GM12878 (cell line): ENCODE measurements around the gene CLK2. TPM values are rescaled to one million over a fixed set of nuclear protein-coding genes. Genes with fewer than 3 reads are reported as not detected.
A peak's percentile ranks its signal among the peaks of the same experiment; 100 is the strongest.

Experiments used
- FOS ChIP-seq: IDR thresholded peaks from 3 replicates; pipeline ENCODE4 v1.6.1; 2011; ENCODE audit warnings: borderline replicate concordance; ENCODE audit not compliant: insufficient read length; ENCODE audit errors: extremely low read depth
- FOXM1 ChIP-seq: IDR thresholded peaks from 2 replicates; pipeline ENCODE4 v1.6.1; 2012; ENCODE audit warnings: low read depth, mild to moderate bottlenecking, inconsistent platforms, low read length, moderate library complexity
- GABPA ChIP-seq: IDR thresholded peaks from 2 replicates; pipeline ENCODE4 v1.6.1; 2014; ENCODE audit warnings: antibody characterized with exemption, low read depth, mild to moderate bottlenecking, inconsistent platforms
- HCFC1 ChIP-seq: fragments of 150-350 bp; IDR thresholded peaks from 2 replicates; pipeline ENCODE4 v1.6.1; 2014; ENCODE audit warnings: low read length
- JUNB ChIP-seq: IDR thresholded peaks from 2 replicates; pipeline ENCODE4 v1.6.1; 2016; ENCODE audit warnings: antibody characterized with exemption, mild to moderate bottlenecking
- NRF1 ChIP-seq: conservative IDR thresholded peaks from 2 replicates; pipeline ENCODE4 v1.6.1; 2011; ENCODE audit warnings: mild to moderate bottlenecking, low read depth, low read length, improper control_type of control experiment
- POLR2A ChIP-seq: IDR thresholded peaks from 2 replicates; pipeline ENCODE4 v1.6.1; 2011; ENCODE audit warnings: low read depth, mild to moderate bottlenecking, low read length
- POU2F2 ChIP-seq: IDR thresholded peaks from 3 replicates; pipeline ENCODE4 v1.6.1; 2011; ENCODE audit warnings: low read depth, mild to moderate bottlenecking, low read length, borderline replicate concordance
- RAD51 ChIP-seq: fragments of 450-650 bp; IDR thresholded peaks from 2 replicates; pipeline ENCODE4 v1.6.1; 2016; ENCODE audit warnings: moderate library complexity, mild to moderate bottlenecking, inconsistent platforms
- SPI1 ChIP-seq: IDR thresholded peaks from 2 replicates; pipeline ENCODE4 v1.6.1; 2011; ENCODE audit warnings: low read depth, mild to moderate bottlenecking, low read length, moderate library complexity, borderline replicate concordance; ENCODE audit not compliant: insufficient read depth
- SUZ12 ChIP-seq: fragments of 200-600 bp; sonication (generic); IDR thresholded peaks from one replicate; pipeline ENCODE4 v1.6.1; 2018; ENCODE audit warnings: antibody characterized with exemption, mild to moderate bottlenecking; ENCODE audit not compliant: unreplicated experiment
- TCF7 ChIP-seq: IDR thresholded peaks from 2 replicates; pipeline ENCODE4 v1.6.1; 2014; ENCODE audit warnings: antibody characterized with exemption, borderline replicate concordance
- YBX1 ChIP-seq: fragments of 450-650 bp; IDR thresholded peaks from 2 replicates; pipeline ENCODE4 v1.6.1; 2016; ENCODE audit warnings: antibody characterized with exemption
- polyA plus RNA-seq, 11 experiments: library from polyadenylated mRNA; depleted of rRNA in 4 of 11; unstranded in 6 of 11; stranded (reverse) in 5 of 11; fragments of >200 nt; fragmentation: Nextera tagmentation in 4 of 11; fragmentation: Illumina TruSeq in 1 of 11; extraction: Ambion mirVana in 4 of 11; extraction: Trizol in 1 of 11; gene quantifications; 1 replicate in 1 of 11; 2 replicates in 10 of 11; pipeline versions ENCODE4 v1.2.1 to v1.2.3, GENCODE V29; 2011 to 2016; ENCODE audit warnings: inconsistent platforms in 2 of 11, missing spikeins in 2 of 11, low read depth in 1 of 11
- total RNA-seq, 4 experiments: library from RNA; depleted of rRNA in 3 of 4; stranded (reverse); fragments of >200 nt in 3 of 4; fragmentation: Illumina TruSeq in 1 of 4; extraction: Trizol in 1 of 4; gene quantifications; 2 replicates each; pipeline versions ENCODE4 v1.2.1 to v1.2.3, GENCODE V29; 2013 to 2021
- TF ChIP-seq, protein P1 (sequence below): IDR thresholded peaks from 2 replicates; pipeline ENCODE4 v1.6.1; 2012; ENCODE audit warnings: low read depth, low read length, improper control_type of control experiment
- TF ChIP-seq, protein P2 (sequence below): fragments of 450-650 bp; IDR thresholded peaks from 2 replicates; pipeline ENCODE4 v1.6.1; 2016; ENCODE audit warnings: mild to moderate bottlenecking
- TF ChIP-seq, protein P3 (sequence below): fragments of 450-650 bp; IDR thresholded peaks from 2 replicates; pipeline ENCODE4 v1.6.1; 2017; ENCODE audit warnings: mild to moderate bottlenecking
- TF ChIP-seq, protein P4 (sequence below): fragments of 450-650 bp; IDR thresholded peaks from 2 replicates; pipeline ENCODE4 v1.6.1; 2017; ENCODE audit warnings: low read depth, mild to moderate bottlenecking, moderate library complexity
- TF ChIP-seq, protein P5 (sequence below): fragments of 450-650 bp; IDR thresholded peaks from 2 replicates; pipeline ENCODE4 v1.6.1; 2016; ENCODE audit warnings: mild to moderate bottlenecking, moderate library complexity, borderline replicate concordance
- TF ChIP-seq, protein P6 (sequence below): fragments of 450-650 bp; IDR thresholded peaks from 2 replicates; pipeline ENCODE4 v1.6.1; 2014; ENCODE audit warnings: mild to moderate bottlenecking

The CLK2 gene
- total and polyA plus RNA-seq, 10 of the 15 experiments (the other 5 are each of a cell fraction or from before 2014, with no cell fraction given): 11.1 to 83.7 (median 36.7) TPM

DNA sequence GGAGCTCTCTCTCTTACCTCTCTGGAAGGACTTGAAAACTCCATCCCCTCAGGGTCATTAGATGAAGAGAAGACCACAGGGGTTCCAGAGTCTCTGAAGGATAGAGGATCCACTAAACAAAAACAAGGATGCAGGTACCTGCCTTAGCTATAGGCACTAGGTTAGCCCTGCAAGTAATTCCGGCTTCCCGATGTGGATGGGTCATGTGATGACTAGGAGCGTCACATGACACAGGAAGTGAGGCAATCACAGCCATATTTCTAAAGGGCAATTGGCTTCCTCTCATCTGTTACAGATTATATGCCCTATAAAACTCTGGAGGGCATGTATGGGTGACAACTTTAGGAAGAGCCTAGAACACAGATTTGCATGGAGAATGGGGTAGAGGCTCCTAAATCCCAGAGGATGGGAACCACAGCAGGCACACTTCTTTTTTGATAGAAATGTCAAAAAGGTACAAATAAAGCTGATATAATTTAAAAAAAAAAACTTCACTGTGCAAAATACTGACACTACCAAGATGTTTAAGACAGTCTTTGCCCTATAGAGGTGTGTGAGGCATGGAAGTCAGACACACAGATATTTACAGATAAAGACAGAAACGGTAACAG is 32.1 kb downstream of the CLK2 start (continued):
- peak; percentile 100 for TF ChIP-seq RAD51
- TF ChIP-seq GABPA: peak; percentile 62; the same call in 1 of the 2 replicates
- no peak for TF ChIP-seq SUZ12
- TF ChIP-seq, protein P1, sequence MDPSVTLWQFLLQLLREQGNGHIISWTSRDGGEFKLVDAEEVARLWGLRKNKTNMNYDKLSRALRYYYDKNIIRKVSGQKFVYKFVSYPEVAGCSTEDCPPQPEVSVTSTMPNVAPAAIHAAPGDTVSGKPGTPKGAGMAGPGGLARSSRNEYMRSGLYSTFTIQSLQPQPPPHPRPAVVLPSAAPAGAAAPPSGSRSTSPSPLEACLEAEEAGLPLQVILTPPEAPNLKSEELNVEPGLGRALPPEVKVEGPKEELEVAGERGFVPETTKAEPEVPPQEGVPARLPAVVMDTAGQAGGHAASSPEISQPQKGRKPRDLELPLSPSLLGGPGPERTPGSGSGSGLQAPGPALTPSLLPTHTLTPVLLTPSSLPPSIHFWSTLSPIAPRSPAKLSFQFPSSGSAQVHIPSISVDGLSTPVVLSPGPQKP: peak; percentile 63
- TF ChIP-seq, protein P2, sequence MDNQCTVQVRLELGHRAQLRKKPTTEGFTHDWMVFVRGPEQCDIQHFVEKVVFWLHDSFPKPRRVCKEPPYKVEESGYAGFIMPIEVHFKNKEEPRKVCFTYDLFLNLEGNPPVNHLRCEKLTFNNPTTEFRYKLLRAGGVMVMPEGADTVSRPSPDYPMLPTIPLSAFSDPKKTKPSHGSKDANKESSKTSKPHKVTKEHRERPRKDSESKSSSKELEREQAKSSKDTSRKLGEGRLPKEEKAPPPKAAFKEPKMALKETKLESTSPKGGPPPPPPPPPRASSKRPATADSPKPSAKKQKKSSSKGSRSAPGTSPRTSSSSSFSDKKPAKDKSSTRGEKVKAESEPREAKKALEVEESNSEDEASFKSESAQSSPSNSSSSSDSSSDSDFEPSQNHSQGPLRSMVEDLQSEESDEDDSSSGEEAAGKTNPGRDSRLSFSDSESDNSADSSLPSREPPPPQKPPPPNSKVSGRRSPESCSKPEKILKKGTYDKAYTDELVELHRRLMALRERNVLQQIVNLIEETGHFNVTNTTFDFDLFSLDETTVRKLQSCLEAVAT: no peak
- TF ChIP-seq HCFC1: peak; percentile 89
- TF ChIP-seq FOXM1: no peak
- peak; percentile 95 for TF ChIP-seq FOS
- TF ChIP-seq JUNB: no peak
- TF ChIP-seq TCF7: no peak
- TF ChIP-seq POU2F2: 0 out of 3 replicates have a peak, but pooled peaks have one; percentile 25
- TF ChIP-seq, protein P3, sequence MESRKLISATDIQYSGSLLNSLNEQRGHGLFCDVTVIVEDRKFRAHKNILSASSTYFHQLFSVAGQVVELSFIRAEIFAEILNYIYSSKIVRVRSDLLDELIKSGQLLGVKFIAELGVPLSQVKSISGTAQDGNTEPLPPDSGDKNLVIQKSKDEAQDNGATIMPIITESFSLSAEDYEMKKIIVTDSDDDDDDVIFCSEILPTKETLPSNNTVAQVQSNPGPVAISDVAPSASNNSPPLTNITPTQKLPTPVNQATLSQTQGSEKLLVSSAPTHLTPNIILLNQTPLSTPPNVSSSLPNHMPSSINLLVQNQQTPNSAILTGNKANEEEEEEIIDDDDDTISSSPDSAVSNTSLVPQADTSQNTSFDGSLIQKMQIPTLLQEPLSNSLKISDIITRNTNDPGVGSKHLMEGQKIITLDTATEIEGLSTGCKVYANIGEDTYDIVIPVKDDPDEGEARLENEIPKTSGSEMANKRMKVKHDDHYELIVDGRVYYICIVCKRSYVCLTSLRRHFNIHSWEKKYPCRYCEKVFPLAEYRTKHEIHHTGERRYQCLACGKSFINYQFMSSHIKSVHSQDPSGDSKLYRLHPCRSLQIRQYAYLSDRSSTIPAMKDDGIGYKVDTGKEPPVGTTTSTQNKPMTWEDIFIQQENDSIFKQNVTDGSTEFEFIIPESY: no peak
- TF ChIP-seq, protein P4, sequence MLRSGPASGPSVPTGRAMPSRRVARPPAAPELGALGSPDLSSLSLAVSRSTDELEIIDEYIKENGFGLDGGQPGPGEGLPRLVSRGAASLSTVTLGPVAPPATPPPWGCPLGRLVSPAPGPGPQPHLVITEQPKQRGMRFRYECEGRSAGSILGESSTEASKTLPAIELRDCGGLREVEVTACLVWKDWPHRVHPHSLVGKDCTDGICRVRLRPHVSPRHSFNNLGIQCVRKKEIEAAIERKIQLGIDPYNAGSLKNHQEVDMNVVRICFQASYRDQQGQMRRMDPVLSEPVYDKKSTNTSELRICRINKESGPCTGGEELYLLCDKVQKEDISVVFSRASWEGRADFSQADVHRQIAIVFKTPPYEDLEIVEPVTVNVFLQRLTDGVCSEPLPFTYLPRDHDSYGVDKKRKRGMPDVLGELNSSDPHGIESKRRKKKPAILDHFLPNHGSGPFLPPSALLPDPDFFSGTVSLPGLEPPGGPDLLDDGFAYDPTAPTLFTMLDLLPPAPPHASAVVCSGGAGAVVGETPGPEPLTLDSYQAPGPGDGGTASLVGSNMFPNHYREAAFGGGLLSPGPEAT: peak; percentile 88
- TF ChIP-seq NRF1: no peak
- TF ChIP-seq YBX1: no peak
- peak; percentile 29; the same call in 1 of the 2 replicates for TF ChIP-seq SPI1
- TF ChIP-seq, protein P5, sequence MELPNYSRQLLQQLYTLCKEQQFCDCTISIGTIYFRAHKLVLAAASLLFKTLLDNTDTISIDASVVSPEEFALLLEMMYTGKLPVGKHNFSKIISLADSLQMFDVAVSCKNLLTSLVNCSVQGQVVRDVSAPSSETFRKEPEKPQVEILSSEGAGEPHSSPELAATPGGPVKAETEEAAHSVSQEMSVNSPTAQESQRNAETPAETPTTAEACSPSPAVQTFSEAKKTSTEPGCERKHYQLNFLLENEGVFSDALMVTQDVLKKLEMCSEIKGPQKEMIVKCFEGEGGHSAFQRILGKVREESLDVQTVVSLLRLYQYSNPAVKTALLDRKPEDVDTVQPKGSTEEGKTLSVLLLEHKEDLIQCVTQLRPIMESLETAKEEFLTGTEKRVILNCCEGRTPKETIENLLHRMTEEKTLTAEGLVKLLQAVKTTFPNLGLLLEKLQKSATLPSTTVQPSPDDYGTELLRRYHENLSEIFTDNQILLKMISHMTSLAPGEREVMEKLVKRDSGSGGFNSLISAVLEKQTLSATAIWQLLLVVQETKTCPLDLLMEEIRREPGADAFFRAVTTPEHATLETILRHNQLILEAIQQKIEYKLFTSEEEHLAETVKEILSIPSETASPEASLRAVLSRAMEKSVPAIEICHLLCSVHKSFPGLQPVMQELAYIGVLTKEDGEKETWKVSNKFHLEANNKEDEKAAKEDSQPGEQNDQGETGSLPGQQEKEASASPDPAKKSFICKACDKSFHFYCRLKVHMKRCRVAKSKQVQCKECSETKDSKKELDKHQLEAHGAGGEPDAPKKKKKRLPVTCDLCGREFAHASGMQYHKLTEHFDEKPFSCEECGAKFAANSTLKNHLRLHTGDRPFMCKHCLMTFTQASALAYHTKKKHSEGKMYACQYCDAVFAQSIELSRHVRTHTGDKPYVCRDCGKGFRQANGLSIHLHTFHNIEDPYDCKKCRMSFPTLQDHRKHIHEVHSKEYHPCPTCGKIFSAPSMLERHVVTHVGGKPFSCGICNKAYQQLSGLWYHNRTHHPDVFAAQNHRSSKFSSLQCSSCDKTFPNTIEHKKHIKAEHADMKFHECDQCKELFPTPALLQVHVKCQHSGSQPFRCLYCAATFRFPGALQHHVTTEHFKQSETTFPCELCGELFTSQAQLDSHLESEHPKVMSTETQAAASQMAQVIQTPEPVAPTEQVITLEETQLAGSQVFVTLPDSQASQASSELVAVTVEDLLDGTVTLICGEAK: peak; percentile 94
- TF ChIP-seq, protein P6, sequence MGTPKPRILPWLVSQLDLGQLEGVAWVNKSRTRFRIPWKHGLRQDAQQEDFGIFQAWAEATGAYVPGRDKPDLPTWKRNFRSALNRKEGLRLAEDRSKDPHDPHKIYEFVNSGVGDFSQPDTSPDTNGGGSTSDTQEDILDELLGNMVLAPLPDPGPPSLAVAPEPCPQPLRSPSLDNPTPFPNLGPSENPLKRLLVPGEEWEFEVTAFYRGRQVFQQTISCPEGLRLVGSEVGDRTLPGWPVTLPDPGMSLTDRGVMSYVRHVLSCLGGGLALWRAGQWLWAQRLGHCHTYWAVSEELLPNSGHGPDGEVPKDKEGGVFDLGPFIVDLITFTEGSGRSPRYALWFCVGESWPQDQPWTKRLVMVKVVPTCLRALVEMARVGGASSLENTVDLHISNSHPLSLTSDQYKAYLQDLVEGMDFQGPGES: no peak
- no peak for TF ChIP-seq POLR2A
